GM12874 (cell line): ENCODE data around the gene PCSK2.

Experiments used
- CTCF ChIP-seq: IDR thresholded peaks from 2 replicates; pipeline ENCODE4 v1.5.1; 2011; ENCODE audit warnings: low read depth, mild to moderate bottlenecking, control low read depth, low read length, moderate library complexity; ENCODE audit not compliant: insufficient read depth

Gene PCSK2

GRCh38 chr20:17529586-17529985, 302.7 kb downstream of the PCSK2 start:
- no peak for TF ChIP-seq CTCF

GRCh38 chr20:17530153-17530552, 303.3 kb downstream of the PCSK2 start:
- TF ChIP-seq CTCF: no peak

GRCh38 chr20:17530716-17531664, 304.1 kb downstream of the PCSK2 start, which contains the start of gene BFSP1:
Gene BFSP1, minus strand, starts transcription at chr20:17531379. Its CDS starts 50 bp downstream, at chr20:17531329.
- no peak for TF ChIP-seq CTCF

- TF ChIP-seq CTCF: no peak
Observed at GRCh38 chr20:17531665-17532025, 304.8 kb downstream of the PCSK2 start.

GRCh38 chr20:17533396-17533795, 306.6 kb downstream of the PCSK2 start:
- no peak for TF ChIP-seq CTCF

- TF ChIP-seq CTCF: no peak
Observed at GRCh38 chr20:17534077-17534476, 307.2 kb downstream of the PCSK2 start.
